ENCODE data around the gene CYP27A1.
A peak's percentile ranks its signal among the peaks of the same experiment; 100 is the strongest.

Gene CYP27A1

DNA sequence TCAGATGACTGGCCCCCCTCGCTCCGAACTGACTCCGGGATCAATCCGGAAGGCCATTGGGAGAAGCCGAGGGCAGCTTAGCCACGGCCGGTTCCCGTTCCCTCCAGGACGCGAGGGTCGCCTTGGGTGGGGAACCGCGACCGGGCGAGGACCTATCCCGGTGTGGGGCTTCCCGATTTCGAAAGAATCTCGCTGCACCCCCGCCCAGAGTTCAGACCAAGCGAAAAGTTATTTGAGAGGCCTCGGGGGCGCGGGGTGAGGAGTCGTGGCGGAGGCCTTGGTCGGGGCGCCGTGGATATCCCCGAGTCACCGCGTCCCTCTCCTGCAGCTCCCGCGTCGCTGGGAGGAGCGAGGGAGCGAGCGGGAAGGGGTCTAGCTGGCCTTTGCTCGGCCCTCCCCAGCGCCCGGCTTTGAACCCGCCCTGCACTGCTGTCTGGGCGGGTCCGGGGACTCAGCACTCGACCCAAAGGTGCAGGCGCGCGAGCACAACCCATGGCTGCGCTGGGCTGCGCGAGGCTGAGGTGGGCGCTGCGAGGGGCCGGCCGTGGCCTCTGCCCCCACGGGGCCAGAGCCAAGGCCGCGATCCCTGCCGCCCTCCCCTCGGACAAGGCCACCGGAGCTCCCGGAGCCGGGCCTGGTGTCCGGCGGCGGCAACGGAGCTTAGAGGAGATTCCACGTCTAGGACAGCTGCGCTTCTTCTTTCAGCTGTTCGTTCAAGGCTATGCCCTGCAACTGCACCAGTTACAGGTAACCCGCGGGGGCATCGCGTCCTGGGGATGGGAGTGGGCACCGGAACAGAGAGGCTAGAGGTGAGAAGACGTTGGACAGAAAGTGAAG lies at the start of gene CYP27A1:
Gene CYP27A1 (plus strand): TSS at position 457 of the 837 bp plus-strand sequence. CDS start 36 bp downstream, at position 493.
- no peak within 1 kb of the TSS for H3K27ac ChIP-seq
- DNase-seq (ENCODE audit: low spot score) = no peak
- CTCF ChIA-PET = interaction anchor here (0.6 to 0.9 kb wide), 2 partner anchors 67 to 68 kb away, joined by 3 to 5 read pairs; no protein-coding TSS in a partner anchor
- POLR2A ChIA-PET (ENCODE audit: low non-redundant PET) = no interaction called here
- TF ChIP-seq, protein P1, sequence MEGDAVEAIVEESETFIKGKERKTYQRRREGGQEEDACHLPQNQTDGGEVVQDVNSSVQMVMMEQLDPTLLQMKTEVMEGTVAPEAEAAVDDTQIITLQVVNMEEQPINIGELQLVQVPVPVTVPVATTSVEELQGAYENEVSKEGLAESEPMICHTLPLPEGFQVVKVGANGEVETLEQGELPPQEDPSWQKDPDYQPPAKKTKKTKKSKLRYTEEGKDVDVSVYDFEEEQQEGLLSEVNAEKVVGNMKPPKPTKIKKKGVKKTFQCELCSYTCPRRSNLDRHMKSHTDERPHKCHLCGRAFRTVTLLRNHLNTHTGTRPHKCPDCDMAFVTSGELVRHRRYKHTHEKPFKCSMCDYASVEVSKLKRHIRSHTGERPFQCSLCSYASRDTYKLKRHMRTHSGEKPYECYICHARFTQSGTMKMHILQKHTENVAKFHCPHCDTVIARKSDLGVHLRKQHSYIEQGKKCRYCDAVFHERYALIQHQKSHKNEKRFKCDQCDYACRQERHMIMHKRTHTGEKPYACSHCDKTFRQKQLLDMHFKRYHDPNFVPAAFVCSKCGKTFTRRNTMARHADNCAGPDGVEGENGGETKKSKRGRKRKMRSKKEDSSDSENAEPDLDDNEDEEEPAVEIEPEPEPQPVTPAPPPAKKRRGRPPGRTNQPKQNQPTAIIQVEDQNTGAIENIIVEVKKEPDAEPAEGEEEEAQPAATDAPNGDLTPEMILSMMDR (conservative IDR thresholded peaks at IDR 0.05; ENCODE audit: low read depth) = no peak

DNA sequence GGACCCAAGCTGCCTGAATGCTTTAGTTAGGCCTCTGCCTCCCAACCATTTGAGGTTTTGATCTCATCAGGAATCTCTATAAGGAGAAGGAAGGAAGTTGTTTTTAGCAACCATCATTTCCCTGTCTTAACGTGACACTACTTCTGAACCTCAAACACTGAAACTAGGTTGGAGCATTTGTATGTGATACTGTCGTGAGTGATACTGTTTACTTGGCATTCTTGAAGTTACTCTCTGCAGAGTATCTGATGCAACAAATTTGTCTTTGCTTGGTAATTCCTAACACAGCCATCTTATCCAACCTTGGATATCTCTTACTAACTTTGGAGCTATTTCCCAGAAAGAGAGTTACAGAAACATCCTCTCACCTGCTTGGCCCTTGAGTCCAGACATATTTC lies 49.2 kb upstream of the CYP27A1 start:
- POLR2A ChIA-PET (ENCODE audit: low non-redundant PET) = no interaction called here
- TF ChIP-seq, protein P1 (conservative IDR thresholded peaks at IDR 0.05; ENCODE audit: low read depth) = no peak
- CTCF ChIA-PET = interaction anchor here (0.6 kb wide), 1 partner anchor 248 kb away, joined by 3 read pairs; no protein-coding TSS in a partner anchor
- no peak for DNase-seq (ENCODE audit: low spot score)
- H3K27ac ChIP-seq = no peak overlapping the region

DNA sequence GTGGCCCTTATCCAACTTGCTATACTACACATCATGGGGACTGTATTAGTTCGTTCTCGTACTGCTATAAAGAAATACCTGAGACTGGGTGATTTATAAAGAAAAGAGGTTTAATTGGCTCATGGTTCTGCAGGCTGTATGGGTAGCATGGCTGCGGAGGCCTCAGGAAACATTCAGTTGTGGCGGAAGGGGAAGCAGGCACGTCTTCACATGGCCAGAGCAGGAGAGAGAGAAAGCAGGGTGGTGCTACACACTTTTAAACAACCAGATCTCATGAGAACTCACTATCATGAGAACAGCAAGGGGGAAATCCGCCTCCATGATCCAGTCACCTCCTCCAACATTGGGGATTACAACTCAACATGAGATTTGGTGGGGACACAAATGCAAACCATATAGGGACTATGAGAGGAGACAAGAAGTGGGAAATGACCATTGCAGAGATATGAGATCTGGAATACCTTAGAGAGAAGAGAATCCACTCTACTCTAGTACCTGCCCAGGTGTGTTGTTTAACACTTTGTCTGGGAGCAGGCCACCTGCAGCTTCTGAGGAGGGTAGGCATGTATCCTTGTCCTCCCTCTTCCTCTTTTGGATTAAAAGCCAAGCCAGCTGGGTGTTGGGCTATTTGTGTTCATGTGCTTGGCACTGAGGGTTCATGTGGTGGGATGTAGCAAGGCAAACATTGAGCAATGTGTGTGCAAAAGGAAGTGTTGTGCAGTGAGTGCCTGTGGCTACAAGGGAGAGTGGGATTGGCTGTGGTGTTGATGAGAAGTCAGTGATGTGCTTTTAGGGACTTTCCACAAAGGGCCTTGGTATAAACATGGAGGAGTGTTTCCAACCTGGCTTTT lies 48.6 kb upstream of the CYP27A1 start:
- TF ChIP-seq, protein P1 (conservative IDR thresholded peaks at IDR 0.05; ENCODE audit: low read depth) = no peak
- DNase-seq (ENCODE audit: low spot score) = no peak
- no peak overlapping the region for H3K27ac ChIP-seq
- CTCF ChIA-PET = interaction anchor here (0.6 kb wide), 1 partner anchor 115 kb away, joined by 3 read pairs; no protein-coding TSS in a partner anchor
- POLR2A ChIA-PET (ENCODE audit: low non-redundant PET) = no interaction called here

DNA sequence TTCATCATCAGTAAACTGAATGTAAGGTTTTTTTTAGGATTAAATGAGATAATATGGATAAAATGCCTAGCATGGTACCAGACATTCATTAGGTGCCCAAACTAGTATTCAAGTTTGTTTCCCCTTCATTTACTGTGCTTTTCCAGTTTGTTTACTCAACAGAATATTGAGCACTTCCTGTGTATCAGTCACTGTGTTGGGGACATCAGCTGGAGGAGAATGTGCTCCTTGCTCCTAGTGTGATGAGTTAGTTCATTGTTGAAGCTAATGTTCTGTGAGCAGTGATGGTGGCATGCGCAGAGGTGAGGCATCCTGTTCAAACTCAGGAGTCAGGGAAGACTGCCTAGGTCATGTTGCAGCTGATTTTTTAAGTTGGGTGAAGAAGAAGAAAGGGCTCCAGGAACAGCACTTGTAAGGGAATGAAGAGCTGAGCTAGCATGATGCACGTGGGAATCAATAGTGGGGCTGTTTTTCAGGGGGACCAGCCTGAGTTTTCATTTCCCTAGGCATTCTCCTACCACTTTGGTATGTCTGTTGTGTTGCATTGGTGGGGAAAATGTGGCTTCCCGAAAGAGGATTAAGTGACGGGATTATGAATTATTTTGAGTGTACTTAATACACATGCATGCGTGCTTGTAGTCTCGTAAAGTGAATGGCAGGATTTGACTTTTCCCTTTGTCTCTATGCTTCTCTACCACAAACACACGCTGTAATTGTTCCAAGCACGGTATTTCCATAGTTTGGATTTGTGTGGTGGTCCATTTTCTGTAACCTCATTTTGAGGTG lies 47.6 kb upstream of the CYP27A1 start:
- POLR2A ChIA-PET (ENCODE audit: low non-redundant PET) = no interaction called here
- no peak for DNase-seq (ENCODE audit: low spot score)
- no peak overlapping the region for H3K27ac ChIP-seq
- TF ChIP-seq, protein P1 (conservative IDR thresholded peaks at IDR 0.05; ENCODE audit: low read depth) = no peak
- CTCF ChIA-PET = interaction anchor here (0.6 to 0.7 kb wide), 2 partner anchors 114 to 786 kb away, joined by 3 to 4 read pairs; no protein-coding TSS in a partner anchor

DNA sequence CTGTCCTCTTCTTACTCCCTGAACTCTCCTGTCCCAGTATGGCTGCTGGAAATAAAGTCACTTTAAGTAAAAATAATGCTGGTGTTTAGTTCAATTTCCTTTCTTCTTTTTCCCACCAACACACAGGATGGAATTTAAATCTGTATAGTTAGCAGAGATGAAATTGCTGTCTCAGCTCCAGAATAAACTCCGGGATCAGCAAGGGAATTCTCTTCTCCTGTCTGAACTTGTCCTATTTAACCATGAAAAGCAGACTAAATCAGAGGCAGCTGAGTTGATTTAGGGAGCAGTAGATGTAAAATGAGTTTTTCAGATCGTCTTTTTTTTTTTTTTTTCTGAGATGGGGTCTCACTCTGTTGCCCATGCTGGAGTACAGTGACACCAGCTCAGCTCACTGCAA lies 45.4 kb upstream of the CYP27A1 start:
- ChIA-PET POLR2A (ENCODE audit: low non-redundant PET) (interaction anchor here (0.6 to 0.7 kb wide), 3 partner anchors 9 to 26 kb away, joined by 3 to 4 read pairs (median 4); no protein-coding TSS in a partner anchor), CTCF (interaction anchor here (0.6 to 0.8 kb wide), 3 partner anchors 65 to 180 kb away, joined by 3 to 5 read pairs (median 4); no protein-coding TSS in a partner anchor)
- peak overlapping the region; percentile 66 for H3K27ac ChIP-seq
- TF ChIP-seq, protein P1 (conservative IDR thresholded peaks at IDR 0.05; ENCODE audit: low read depth) = no peak
- DNase-seq (ENCODE audit: low spot score) = no peak
